Activated CD8-positive, alpha-beta memory T cell treated with anti-CD3 and anti-CD28 coated beads, Interleukin-2, amount 10 ng/mL, durations not matched to agents 7 days and 5 days (primary cell): Measurements from ENCODE around the gene TMEM108. TPM values are rescaled to one million over a fixed set of nuclear protein-coding genes. Genes with fewer than 3 reads are reported as not detected.
A peak's percentile ranks its signal among the peaks of the same experiment; 100 is the strongest.

Experiments
- ATAC-seq: fragments of 150-1000 bp; cut with Tn5 transposase; one replicate; pipeline ENCODE4 v1.10.0; 2021; ENCODE audit warnings: moderate library complexity
- CTCF ChIA-PET: fragments of 350-600 bp; sonication (Branson Sonifier 250); formaldehyde crosslinking; loops from one replicate; lab custom pipeline; 2021; ENCODE audit warnings: antibody characterized with exemption; lab: Charles Lee
- DNase-seq: peaks from one replicate; pipeline ENCODE4 v3.0.0-alpha.2; 2020
- H3K27ac Mint-ChIP-seq: one replicate; pipeline ENCODE4 v1.8.0; 2021; ENCODE audit warnings: mild to moderate bottlenecking, mixed read lengths
- H3K27me3 Mint-ChIP-seq: one replicate; pipeline ENCODE4 v1.8.0; 2021; ENCODE audit warnings: mixed read lengths
- H3K36me3 Mint-ChIP-seq: one replicate; pipeline ENCODE4 v1.8.0; 2021; ENCODE audit warnings: mild to moderate bottlenecking, mixed read lengths
- H3K4me1 Mint-ChIP-seq: one replicate; pipeline ENCODE4 v1.8.0; 2021; ENCODE audit warnings: mixed read lengths
- H3K4me3 Mint-ChIP-seq: one replicate; pipeline ENCODE4 v1.8.0; 2021; ENCODE audit warnings: mild to moderate bottlenecking, moderate library complexity, mixed read lengths
- H3K9me3 Mint-ChIP-seq: one replicate; pipeline ENCODE4 v1.8.0; 2022; ENCODE audit warnings: low read depth, mixed read lengths
- total RNA-seq, 2 experiments: library from RNA; stranded (reverse); gene quantifications; one replicate each; pipeline ENCODE4 v1.2.3, GENCODE V29; 2021

TMEM108 gene
- total RNA-seq, 2 experiments from 2014 or later = not detected

DNA sequence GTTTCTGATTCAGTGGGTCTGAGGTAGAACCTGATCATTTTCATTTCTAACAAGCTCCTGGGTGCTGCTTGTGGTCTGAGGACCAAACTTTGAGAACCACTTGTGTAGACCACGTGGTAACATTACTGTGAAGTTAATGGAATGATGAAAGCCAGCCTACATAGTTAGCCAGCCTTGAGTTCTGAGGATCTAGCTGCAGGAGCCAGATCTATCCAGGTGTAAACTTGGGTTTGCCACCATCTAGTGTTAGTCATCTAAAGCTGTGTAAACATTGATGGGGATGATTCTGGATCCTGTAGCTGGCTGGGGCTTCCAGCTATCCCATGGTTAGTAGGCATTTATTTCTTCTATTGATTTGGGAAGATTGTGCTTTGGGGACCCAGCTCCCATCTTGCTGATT, 170.0 kb downstream of the TMEM108 start:
- CTCF ChIA-PET = interaction anchor here (1.3 kb wide), 1 partner anchor 34 kb away, joined by 3 read pairs; no protein-coding TSS in a partner anchor
- Mint-ChIP-seq H3K27ac (no peak overlapping the region), H3K36me3 (no peaks in the 10 kb centered on the region), H3K9me3 (no peaks in the 10 kb centered on the region), H3K4me3 (no peak overlapping the region), H3K27me3 (peaks cover 11% of the 10 kb centered on the region), H3K4me1 (peaks cover 18% of the 10 kb centered on the region)
- no peak for DNase-seq
- ATAC-seq = no peak

DNA sequence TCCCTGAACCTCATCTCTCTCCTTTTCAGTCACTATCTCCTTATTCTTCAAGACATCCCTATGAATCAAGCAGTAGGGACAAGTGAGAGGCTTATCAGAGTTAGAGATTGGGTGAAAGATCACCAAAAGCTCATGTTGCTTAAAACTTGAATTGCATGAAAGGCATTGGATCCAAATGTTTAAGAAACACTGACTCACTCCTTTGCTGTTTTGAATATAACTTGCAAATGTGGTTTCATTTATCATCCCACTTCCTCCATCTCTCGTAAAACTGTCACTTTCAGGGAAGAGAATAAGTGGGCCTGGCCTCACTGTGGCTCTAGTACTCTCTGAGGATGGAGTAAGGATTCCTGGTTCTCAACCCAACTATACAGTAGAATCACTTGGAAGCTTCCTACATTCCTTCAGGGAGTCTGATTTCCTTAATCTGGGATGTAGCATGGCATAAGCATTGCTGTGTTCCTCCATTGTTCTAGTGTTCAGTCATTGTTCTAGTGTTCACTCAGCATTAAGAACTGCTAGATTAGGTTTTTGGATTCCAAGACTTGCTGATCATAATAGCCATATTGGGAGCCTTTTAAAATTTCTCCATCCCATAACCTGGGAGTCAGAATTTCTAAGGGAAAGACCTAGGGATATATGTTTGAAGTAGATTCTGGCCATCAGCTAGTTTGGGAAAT, 171.8 kb downstream of the TMEM108 start:
- H3K4me1 Mint-ChIP-seq = peaks cover 18% of the 10 kb centered on the region
- no peaks in the 10 kb centered on the region for H3K9me3 Mint-ChIP-seq
- no peak overlapping the region for H3K4me3 Mint-ChIP-seq
- peaks cover 5% of the 10 kb centered on the region for H3K27me3 Mint-ChIP-seq
- ATAC-seq (no peak), DNase-seq (no peak)
- CTCF ChIA-PET = interaction anchor here (0.9 kb wide), 1 partner anchor 12 kb away, joined by 3 read pairs; no protein-coding TSS in a partner anchor
- H3K27ac Mint-ChIP-seq = no peak overlapping the region
- H3K36me3 Mint-ChIP-seq = no peaks in the 10 kb centered on the region

DNA sequence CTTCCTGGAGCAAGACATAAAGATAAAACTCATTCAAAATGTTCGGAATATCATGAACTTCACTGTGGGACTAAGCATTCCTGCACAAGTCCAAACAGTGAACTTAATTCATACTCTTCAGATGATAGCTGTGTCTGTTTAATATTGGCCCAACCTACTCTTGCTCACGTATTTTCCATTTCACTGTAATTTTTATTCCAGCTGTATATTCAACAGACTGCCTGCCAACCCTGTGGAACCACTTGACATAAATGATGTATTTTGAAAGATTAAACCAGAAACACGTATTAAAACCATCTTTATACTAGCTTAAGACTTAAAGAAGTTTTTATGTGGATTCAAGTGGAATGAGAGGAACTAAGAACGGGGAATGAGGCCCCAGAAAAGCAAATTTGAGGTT, 172.5 kb downstream of the TMEM108 start:
- Mint-ChIP-seq H3K9me3 (no peaks in the 10 kb centered on the region), H3K36me3 (no peaks in the 10 kb centered on the region), H3K27ac (no peak overlapping the region), H3K4me1 (peaks cover 18% of the 10 kb centered on the region), H3K27me3 (peaks cover 2% of the 10 kb centered on the region), H3K4me3 (no peak overlapping the region)
- CTCF ChIA-PET = no interaction called here
- DNase-seq (no peak), ATAC-seq (no peak)

DNA sequence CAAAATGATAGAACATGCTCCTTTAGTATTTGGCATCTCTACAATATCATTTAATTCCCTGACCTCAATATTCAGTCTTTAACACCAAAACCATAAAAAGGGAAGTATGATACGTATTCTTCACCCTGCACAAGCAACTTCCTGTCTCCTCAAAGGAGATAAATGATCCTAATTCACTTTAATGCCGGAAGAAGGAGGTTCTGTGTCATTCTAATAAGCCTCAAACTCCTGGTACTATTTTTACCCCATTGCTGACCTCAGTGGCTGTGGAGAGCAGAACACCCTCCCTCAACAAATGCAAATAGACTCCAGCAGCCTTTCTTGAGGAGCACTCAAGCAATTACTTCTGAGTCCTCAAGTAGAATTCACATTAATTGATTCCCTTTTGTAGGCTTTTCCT, 173.3 kb downstream of the TMEM108 start:
- ATAC-seq = peak; percentile 27
- Mint-ChIP-seq H3K4me1 (peaks cover 18% of the 10 kb centered on the region), H3K4me3 (no peak overlapping the region), H3K9me3 (no peaks in the 10 kb centered on the region), H3K36me3 (no peaks in the 10 kb centered on the region), H3K27ac (no peak overlapping the region), H3K27me3 (peaks cover 5% of the 10 kb centered on the region)
- no peak for DNase-seq
- CTCF ChIA-PET = no interaction called here

DNA sequence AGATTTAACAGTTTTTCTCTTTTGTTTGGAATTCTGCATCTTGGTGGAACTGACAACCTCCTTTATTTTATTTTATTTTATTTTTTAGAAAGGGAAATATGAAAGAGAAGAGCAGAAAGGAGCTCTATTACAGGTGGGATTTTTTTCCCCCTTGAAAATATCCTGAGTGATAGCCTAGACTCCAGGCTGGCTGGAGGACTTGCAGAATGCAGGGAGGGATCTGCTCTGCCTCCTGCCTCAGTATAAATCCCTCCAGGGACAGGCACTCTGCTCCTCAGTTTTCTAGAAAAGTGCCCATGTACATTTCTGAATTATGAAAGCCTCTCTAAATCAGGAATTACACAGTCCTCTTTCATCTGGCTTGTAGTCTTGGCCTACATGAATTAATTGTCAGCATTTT, 173.7 kb downstream of the TMEM108 start:
- no peaks in the 10 kb centered on the region for H3K36me3 Mint-ChIP-seq
- H3K9me3 Mint-ChIP-seq = no peaks in the 10 kb centered on the region
- H3K27me3 Mint-ChIP-seq = peaks cover 8% of the 10 kb centered on the region
- ATAC-seq = no peak
- peaks cover 18% of the 10 kb centered on the region for H3K4me1 Mint-ChIP-seq
- DNase-seq = no peak
- no peak overlapping the region for H3K27ac Mint-ChIP-seq
- CTCF ChIA-PET = no interaction called here
- H3K4me3 Mint-ChIP-seq = no peak overlapping the region

DNA sequence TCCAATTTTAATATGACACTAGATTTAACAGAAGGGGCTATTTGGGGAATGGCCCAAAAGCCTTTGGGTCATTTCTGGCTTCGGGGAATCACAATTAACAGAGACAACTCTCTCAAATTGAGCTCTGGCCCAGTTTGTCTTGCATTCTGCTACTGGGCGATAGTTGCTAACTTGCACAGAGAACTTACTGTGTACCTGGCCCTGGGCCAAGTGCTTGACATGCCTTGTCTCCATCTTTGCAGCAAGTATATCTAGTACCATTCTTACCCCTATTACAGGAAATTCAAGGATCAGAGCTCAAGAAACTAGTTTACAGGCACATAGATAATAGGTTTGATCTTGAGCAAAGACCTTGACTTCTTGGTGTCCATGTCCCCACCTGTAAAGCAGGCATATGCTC, 175.7 kb downstream of the TMEM108 start:
- peaks cover 14% of the 10 kb centered on the region for H3K27me3 Mint-ChIP-seq
- no peak overlapping the region for H3K27ac Mint-ChIP-seq
- ATAC-seq (no peak), DNase-seq (no peak)
- no peak overlapping the region for H3K4me3 Mint-ChIP-seq
- H3K4me1 Mint-ChIP-seq = peaks cover 18% of the 10 kb centered on the region
- CTCF ChIA-PET = no interaction called here
- no peaks in the 10 kb centered on the region for H3K36me3 Mint-ChIP-seq
- no peaks in the 10 kb centered on the region for H3K9me3 Mint-ChIP-seq

DNA sequence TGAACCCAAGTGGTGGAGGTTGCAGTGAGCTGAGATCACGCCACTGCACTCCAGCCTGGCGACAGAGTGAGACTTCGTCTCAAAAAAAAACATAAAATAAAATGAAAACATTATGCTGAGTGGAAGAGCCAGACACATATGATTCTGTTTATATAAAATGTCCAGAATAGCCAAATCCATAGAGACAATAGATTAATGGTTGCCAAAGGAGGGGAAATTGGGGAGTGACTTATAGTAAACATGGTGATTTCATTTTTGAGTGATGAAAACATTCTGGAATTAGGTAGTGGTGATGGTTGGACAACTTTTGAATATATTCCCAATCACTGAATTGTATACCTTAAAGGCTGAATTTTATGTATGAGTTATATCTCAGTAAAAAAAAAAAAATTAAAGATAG, 189.6 kb downstream of the TMEM108 start:
- ATAC-seq (no peak), DNase-seq (no peak)
- Mint-ChIP-seq H3K9me3 (no peaks in the 10 kb centered on the region), H3K27ac (no peak overlapping the region), H3K27me3 (no peaks in the 10 kb centered on the region), H3K4me1 (no peaks in the 10 kb centered on the region), H3K36me3 (no peaks in the 10 kb centered on the region), H3K4me3 (no peak overlapping the region)
- CTCF ChIA-PET = no interaction called here

DNA sequence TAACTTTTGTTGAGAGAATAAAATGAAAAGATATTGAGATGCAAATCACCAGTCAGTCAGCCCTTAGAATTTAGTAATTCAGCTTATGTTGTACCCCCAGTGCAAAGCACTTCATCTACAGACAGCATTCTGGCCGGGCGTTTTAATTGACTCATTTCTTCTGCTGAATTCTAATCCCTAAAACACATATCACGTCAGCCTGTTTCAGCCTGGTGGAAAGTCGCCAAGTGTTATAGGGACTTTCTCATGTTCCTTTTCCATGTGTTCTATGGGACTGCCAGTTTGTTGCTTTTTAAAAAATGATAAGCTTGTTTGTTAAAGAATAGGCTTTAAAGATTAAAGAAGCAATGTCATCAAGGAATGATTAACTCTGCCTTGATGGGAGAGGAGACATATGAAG, 192.0 kb downstream of the TMEM108 start:
- Mint-ChIP-seq H3K27ac (no peak overlapping the region), H3K9me3 (no peaks in the 10 kb centered on the region), H3K36me3 (no peaks in the 10 kb centered on the region), H3K27me3 (no peaks in the 10 kb centered on the region), H3K4me3 (no peak overlapping the region), H3K4me1 (no peaks in the 10 kb centered on the region)
- DNase-seq (no peak), ATAC-seq (no peak)
- CTCF ChIA-PET = no interaction called here

DNA sequence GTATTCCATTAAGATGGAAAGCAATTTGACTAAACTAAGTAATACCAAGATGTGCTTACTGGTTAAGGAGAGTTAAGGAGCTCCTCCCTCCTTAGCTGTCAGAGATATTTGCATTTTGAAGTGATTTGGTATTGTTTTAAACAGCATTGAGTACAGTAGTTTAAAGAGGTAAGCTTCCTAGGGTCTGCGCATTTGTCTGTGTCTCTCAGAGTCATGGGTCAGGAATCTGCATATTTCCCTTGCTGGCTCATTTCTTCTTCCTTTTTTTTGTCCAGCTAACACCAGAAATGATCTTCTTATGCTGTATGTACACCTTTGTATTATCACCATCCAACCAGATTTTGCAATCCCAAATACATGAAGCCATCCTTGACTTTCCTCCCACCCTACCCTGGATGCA, 198.7 kb downstream of the TMEM108 start:
- ATAC-seq = no peak
- Mint-ChIP-seq H3K4me3 (no peak overlapping the region), H3K9me3 (no peaks in the 10 kb centered on the region), H3K4me1 (no peaks in the 10 kb centered on the region), H3K27ac (no peak overlapping the region), H3K36me3 (no peaks in the 10 kb centered on the region), H3K27me3 (peaks cover 14% of the 10 kb centered on the region)
- CTCF ChIA-PET = no interaction called here
- DNase-seq = no peak

DNA sequence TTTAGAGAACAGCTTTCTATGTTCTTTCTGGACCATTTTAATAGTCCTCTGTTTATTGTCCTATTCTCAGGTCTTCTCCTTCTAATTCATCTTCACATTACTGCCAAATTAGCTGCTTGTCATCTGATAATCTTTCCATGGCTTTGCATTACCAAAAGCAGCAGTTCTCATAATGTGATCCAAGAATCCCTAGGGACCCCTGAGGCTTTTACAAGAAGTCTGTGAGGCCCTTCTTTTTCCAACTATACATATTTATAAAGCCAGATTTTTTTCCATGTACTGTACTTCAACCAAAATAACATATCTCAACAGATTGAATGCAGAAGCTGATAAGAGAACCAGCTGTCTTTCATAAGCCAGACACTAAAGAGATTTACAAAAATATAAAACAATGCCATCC, 199.2 kb downstream of the TMEM108 start:
- H3K4me3 Mint-ChIP-seq = no peak overlapping the region
- no peaks in the 10 kb centered on the region for H3K36me3 Mint-ChIP-seq
- no peaks in the 10 kb centered on the region for H3K4me1 Mint-ChIP-seq
- CTCF ChIA-PET = no interaction called here
- H3K27ac Mint-ChIP-seq = no peak overlapping the region
- peaks cover 14% of the 10 kb centered on the region for H3K27me3 Mint-ChIP-seq
- ATAC-seq (no peak), DNase-seq (no peak)
- H3K9me3 Mint-ChIP-seq = no peaks in the 10 kb centered on the region

DNA sequence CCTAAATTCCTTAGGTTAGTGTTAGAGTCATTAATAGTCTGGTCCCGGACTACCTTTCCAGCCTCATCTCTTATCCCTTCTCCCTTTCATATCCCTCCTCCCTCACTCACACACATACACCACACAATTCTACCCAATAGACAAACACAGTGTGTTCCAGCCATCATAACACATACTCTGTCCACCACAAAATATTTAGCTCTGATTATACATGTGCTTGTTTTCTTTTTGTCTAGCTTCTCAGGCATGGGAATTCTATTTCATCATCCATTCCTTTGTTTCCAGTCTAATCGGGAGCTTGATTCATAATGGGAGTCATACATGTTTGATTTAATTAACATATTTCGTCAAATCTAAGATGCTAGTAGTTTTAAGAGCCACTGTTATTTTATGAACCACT, 199.8 kb downstream of the TMEM108 start:
- CTCF ChIA-PET = no interaction called here
- no peak for ATAC-seq
- Mint-ChIP-seq H3K27ac (no peak overlapping the region), H3K27me3 (peaks cover 14% of the 10 kb centered on the region), H3K36me3 (no peaks in the 10 kb centered on the region), H3K4me3 (no peak overlapping the region), H3K4me1 (no peaks in the 10 kb centered on the region), H3K9me3 (no peaks in the 10 kb centered on the region)
- no peak for DNase-seq

DNA sequence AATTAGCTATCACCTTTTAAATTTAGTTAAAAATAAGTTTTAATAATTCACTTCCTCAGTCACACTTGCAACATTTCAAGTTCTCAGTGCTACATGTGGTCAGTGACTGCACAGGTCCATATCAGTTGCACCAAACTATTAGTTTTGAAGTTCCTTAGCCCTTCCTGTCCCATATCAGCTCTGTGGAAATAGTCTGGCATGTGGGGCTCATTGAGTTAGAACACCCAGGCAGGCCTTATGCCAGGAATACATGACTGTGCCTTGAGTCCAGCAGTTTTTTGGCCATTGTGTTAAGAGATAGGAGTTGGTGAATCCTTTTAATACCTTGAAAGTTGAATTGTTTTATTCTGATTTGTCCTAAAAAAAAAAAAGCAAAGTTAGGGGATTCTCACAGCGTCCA, 207.9 kb downstream of the TMEM108 start:
- H3K4me3 Mint-ChIP-seq = no peak overlapping the region
- H3K36me3 Mint-ChIP-seq = no peaks in the 10 kb centered on the region
- H3K27me3 Mint-ChIP-seq = peaks cover 10% of the 10 kb centered on the region
- DNase-seq = no peak
- no peak overlapping the region for H3K27ac Mint-ChIP-seq
- ATAC-seq = no peak
- no peaks in the 10 kb centered on the region for H3K4me1 Mint-ChIP-seq
- CTCF ChIA-PET = no interaction called here
- H3K9me3 Mint-ChIP-seq = no peaks in the 10 kb centered on the region

DNA sequence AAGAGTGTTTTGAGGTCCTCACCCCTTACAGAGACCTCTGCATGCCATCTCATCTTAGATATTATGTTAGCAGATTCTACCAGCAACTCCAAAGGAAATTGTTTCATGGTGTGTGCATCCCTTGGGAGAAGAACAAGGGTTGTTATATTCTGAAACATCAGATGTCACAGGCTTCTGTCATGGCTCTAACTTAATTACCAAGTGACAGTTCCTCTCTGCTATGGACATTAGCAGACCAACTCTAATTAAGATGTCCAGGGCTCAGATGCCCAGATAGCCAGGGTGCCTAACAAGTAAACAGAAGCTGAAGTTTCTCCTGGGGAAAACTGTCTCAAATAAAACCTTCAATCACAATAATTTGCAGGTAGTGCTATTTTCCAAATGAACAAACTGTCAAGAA, 208.6 kb downstream of the TMEM108 start:
- Mint-ChIP-seq H3K4me1 (no peaks in the 10 kb centered on the region), H3K27ac (no peak overlapping the region), H3K36me3 (no peaks in the 10 kb centered on the region), H3K9me3 (no peaks in the 10 kb centered on the region), H3K4me3 (no peak overlapping the region), H3K27me3 (peaks cover 8% of the 10 kb centered on the region)
- CTCF ChIA-PET = no interaction called here
- ATAC-seq (no peak), DNase-seq (no peak)

DNA sequence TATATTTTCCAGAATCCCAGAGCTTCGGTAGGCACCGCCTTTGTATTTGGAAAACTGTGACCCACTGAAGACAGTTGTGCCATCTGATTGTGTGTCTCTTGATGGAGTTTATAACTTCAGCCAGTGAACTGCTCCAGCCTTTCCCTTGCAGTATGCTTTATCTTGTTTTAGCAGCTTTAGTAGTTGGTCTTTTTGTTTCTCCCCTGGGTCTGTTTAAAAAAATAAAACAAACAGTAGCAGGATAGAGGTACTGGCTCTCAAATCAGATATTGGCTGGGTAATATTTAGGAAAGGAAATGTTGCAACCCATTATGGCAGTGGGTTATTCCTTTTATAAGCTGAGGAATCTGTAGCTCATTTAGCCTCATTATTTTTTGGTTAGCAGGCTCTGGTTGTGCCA, 210.2 kb downstream of the TMEM108 start:
- Mint-ChIP-seq H3K27ac (no peak overlapping the region), H3K4me1 (no peaks in the 10 kb centered on the region), H3K9me3 (no peaks in the 10 kb centered on the region), H3K4me3 (no peak overlapping the region), H3K36me3 (no peaks in the 10 kb centered on the region), H3K27me3 (peaks cover 8% of the 10 kb centered on the region)
- no peak for ATAC-seq
- DNase-seq = no peak
- CTCF ChIA-PET = no interaction called here
